HFFc6 (cell line): Measurements from ENCODE around the gene MIPEP. TPM values are rescaled to one million over a fixed set of nuclear protein-coding genes. Genes with fewer than 3 reads are reported as not detected.

Experiments used
- DNase-seq: peaks from one replicate; pipeline ENCODE4 v3.0.0-alpha.2; 2018
- H3K27ac Mint-ChIP-seq: 2 replicates; pipeline ENCODE4 v1.8.0; 2020; ENCODE audit warnings: mild to moderate bottlenecking, mixed read lengths
- H3K27me3 Mint-ChIP-seq: 2 replicates; pipeline ENCODE4 v1.8.0; 2021; ENCODE audit warnings: mild to moderate bottlenecking, moderate library complexity, mixed read lengths; ENCODE audit not compliant: insufficient read depth
- H3K36me3 Mint-ChIP-seq: 2 replicates; pipeline ENCODE4 v1.8.0; 2021; ENCODE audit warnings: low read depth, mixed read lengths
- H3K4me1 Mint-ChIP-seq: 2 replicates; pipeline ENCODE4 v1.8.0; 2020; ENCODE audit warnings: low read depth, mixed read lengths
- H3K4me3 Mint-ChIP-seq: 2 replicates; pipeline ENCODE4 v1.8.0; 2020; ENCODE audit warnings: mild to moderate bottlenecking, moderate library complexity, mixed read lengths
- H3K9me3 Mint-ChIP-seq: 2 replicates; pipeline ENCODE4 v1.8.0; 2020; ENCODE audit warnings: mild to moderate bottlenecking, mixed read lengths
- CTCF ChIP-seq: fragments of 200-600 bp; sonication (generic); IDR thresholded peaks from 2 replicates; pipeline ENCODE4 v1.5.0; 2021; ENCODE audit warnings: antibody characterized with exemption, mild to moderate bottlenecking
- total RNA-seq, 6 experiments: library from RNA; stranded (reverse); fragmentation: NEBNext Ultra II Directional; extraction: Animal tissue kit (Norgen Biotek cat#: 25700); gene quantifications; 2 replicates in 1 of 6; 3 replicates in 5 of 6; pipeline ENCODE4 v1.2.3, GENCODE V29; 2021

The MIPEP gene
- total RNA-seq, 6 experiments from 2014 or later = 11.3 to 15.6 (median 13.1) TPM

GRCh38 chr13:23865026-23865425 lies 24.2 kb downstream of the MIPEP start:
- no peaks in the 10 kb centered on the region for H3K27me3 Mint-ChIP-seq
- no peak overlapping the region for H3K4me3 Mint-ChIP-seq
- peaks cover under 1% of the 10 kb centered on the region; the same call in 1 of the 2 replicates for H3K4me1 Mint-ChIP-seq
- DNase-seq = no peak
- peaks cover 14% of the 10 kb centered on the region for H3K36me3 Mint-ChIP-seq
- no peak overlapping the region for H3K27ac Mint-ChIP-seq
- no peak for TF ChIP-seq CTCF
- H3K9me3 Mint-ChIP-seq = no peaks in the 10 kb centered on the region

- Mint-ChIP-seq H3K4me1 (peaks cover 20% of the 10 kb centered on the region), H3K36me3 (peaks cover 23% of the 10 kb centered on the region), H3K27me3 (no peaks in the 10 kb centered on the region; the same call in 1 of the 2 replicates), H3K27ac (no peak overlapping the region), H3K4me3 (no peak overlapping the region), H3K9me3 (no peaks in the 10 kb centered on the region)
- TF ChIP-seq CTCF = no peak
- no peak for DNase-seq
These were observed 27.9 kb downstream of the MIPEP start for GRCh38 chr13:23861310-23861709.

- no peak overlapping the region for H3K4me3 Mint-ChIP-seq
- H3K36me3 Mint-ChIP-seq = peaks cover 23% of the 10 kb centered on the region
- TF ChIP-seq CTCF = no peak
- H3K27ac Mint-ChIP-seq = no peak overlapping the region
- H3K4me1 Mint-ChIP-seq = peaks cover 20% of the 10 kb centered on the region
- DNase-seq = no peak
- H3K27me3 Mint-ChIP-seq = no peaks in the 10 kb centered on the region; the same call in 1 of the 2 replicates
- no peaks in the 10 kb centered on the region for H3K9me3 Mint-ChIP-seq
These were observed 29.3 kb downstream of the MIPEP start for GRCh38 chr13:23859904-23860303.

- DNase-seq = no peak
- Mint-ChIP-seq H3K27me3 (no peaks in the 10 kb centered on the region; the same call in 1 of the 2 replicates), H3K9me3 (no peaks in the 10 kb centered on the region), H3K36me3 (peaks cover 23% of the 10 kb centered on the region), H3K4me1 (peaks cover 20% of the 10 kb centered on the region), H3K4me3 (no peak overlapping the region), H3K27ac (no peak overlapping the region)
- no peak for TF ChIP-seq CTCF
These were observed 29.7 kb downstream of the MIPEP start for GRCh38 chr13:23859455-23859854.

GRCh38 chr13:23858546-23858945 lies 30.7 kb downstream of the MIPEP start:
- no peak for DNase-seq
- Mint-ChIP-seq H3K27ac (0 out of 2 replicates have a peak overlapping the region, but pooled peaks have one; percentile 10), H3K4me1 (peaks cover 20% of the 10 kb centered on the region)

More at GRCh38 chr13:23858546-23858945, 30.7 kb downstream of the MIPEP start:
- Mint-ChIP-seq H3K4me3 (no peak overlapping the region), H3K27me3 (no peaks in the 10 kb centered on the region; the same call in 1 of the 2 replicates), H3K36me3 (peaks cover 23% of the 10 kb centered on the region), H3K9me3 (no peaks in the 10 kb centered on the region)
- TF ChIP-seq CTCF = no peak
